Caki2 (cell line): Measurements from ENCODE around the gene MBD4. TPM values are rescaled to one million over a fixed set of nuclear protein-coding genes. Genes with fewer than 3 reads are reported as not detected.
A peak's percentile ranks its signal among the peaks of the same experiment; 100 is the strongest.

Experiments used
- DNase-seq: peaks from one replicate; pipeline ENCODE4 v3.0.0-alpha.2; 2015; ENCODE audit warnings: low read depth
- in situ Hi-C: cut with HindIII; loops from 2 replicates; pipeline ENCODE4 v1.10.0; 2016; ENCODE audit warnings: low sequenced_read_pairs, low pct_unique_long_range_greater_than_20kb, mixed read lengths
- total RNA-seq: library from RNA; depleted of rRNA; stranded (reverse); fragments of >200 nt; shearing (Covaris generic); gene quantifications from 2 replicates; pipeline ENCODE4 v1.2.3, GENCODE V29; 2014; ENCODE audit warnings: low replicate concordance

Gene MBD4
- total RNA-seq, 1 experiment from 2014 or later: 8.9 TPM

DNA sequence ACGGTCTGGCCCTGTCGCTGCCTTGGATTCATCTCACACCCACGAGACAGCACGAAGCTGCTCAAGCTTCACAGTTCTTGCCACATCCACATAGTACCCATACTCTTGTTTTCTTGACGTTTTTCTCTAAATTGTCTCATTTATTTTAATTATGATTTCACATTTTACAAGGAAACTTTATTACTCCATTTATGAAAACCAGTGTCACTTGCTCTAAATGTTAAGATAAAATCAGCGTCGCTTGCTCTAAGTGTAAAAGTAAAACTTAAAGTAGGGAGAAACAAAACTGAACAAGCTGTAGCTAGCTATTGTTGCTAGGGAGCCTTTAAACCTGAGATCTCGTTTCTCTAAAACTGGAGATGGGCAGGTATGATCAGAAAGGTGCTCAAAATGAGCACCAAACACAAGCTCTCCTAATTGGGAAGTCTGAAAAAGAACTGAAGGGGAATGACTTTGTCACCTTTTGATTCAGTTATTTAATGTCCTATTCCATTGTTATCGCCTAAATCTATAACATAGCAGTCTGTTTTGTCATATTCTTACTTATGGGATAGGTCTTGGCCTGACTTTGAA is 956 bp upstream of the MBD4 start:
- no peak for DNase-seq
- in situ Hi-C loops: no loop called here

DNA sequence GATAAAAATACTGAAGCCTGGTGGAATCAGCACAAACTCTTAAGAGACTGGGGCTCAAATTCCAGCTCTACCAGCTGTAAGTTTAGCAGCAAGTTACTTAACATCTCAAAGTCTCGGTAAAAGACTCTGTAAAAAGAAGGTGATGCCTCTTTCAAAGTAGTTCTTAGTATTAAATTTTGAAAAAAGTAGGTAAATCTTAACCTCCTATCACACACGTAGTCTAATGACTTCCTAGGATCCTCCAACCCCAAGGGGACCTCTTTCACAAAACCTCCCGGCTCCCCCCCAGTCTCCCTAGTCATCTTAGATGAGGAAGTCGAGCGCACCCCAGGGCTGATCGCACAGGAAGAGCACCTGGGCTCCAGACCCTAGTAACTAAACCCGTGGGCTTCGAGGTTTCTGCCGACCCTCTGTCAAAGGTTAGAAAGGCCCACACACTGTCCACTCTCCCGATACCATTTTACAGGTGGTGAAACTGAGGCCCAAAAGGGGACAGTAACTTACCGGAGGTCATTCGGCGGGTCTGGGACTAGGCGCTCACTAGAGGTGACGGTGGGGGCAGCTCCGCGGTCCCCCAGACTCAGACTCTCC is 427 bp downstream of the MBD4 start:
- DNase-seq: no peak
- in situ Hi-C loops: no loop called here

DNA sequence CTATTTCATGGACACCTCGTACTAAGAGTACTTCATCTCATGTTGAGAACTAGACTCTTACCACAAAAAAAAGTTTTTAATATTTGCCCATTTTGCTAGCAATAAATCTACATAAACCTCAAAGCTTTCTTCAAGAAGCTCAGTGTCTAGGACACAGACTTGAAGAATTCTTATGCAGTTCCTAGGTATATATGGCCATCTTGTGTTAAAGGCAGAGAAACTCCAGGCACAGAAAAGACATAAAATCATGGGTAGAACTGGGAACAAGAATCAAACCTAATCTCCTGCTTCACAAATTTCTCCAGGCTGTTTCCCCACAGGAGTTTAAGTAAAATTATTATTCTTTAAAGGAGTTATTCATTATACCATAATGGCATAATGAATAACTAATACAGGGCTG is 4.4 kb downstream of the MBD4 start:
- in situ Hi-C loops: no loop called here
- DNase-seq: no peak

DNA sequence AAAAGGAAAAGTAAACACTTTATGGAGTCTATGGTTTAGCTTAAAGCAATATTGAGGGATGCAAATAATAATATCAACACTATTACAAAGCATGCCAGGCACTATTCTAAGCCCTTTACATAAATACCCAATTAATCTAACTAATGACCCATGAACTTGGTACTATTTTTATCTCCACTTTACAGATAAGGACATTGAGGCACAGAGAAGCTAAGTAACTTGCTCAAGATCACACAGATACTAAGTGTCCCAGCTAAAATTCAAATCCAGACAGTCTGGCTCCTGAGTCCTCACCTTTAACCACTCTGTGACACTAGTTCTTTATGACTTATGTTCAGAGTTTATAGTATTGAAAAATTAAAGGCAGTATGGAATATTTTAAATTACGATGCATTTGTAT is 5.6 kb downstream of the MBD4 start:
- in situ Hi-C loops: no loop called here
- no peak for DNase-seq

DNA sequence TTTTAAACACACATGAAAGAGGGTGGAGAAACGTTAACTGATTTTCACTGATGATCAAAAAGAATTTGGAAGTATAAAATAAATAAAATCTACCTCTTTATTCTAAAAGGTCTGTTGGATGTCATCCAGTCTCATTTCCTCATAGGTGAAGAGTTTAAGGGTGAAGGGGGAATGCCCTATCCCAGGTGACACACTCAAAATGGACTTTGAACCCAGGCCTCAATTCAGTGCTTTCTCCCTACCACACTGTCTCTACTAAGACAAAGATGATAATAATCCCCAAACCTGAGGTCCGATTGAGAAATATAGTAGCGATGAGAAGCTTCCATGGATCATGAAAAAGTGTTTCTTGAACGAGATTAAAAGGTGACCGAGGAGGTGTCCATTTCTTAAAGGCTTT is 6.2 kb downstream of the MBD4 start:
- in situ Hi-C loops: no loop called here

DNA sequence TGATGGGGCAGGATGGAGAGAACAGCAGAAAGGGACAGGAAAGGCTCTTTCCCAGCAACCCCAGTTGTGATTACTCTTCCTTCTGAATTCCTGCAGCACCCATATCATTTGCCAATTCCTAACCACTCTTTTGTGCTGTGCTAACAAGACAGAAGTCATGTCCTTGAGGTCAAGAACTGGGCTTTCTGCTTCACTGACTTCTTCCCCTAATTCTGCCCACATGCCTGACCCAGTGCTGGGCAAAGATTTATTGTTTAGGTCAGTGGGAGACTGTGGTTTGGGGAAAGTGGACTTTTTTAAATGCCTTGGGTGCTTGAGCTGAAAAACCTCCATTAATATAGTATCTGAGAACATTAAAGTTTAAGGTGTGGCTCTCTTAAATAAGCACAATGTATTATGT is 7.1 kb downstream of the MBD4 start:
- peak; percentile 56 for DNase-seq

More for the DNA sequence above, 6.2 kb downstream of the MBD4 start:
- DNase-seq: no peak

DNA sequence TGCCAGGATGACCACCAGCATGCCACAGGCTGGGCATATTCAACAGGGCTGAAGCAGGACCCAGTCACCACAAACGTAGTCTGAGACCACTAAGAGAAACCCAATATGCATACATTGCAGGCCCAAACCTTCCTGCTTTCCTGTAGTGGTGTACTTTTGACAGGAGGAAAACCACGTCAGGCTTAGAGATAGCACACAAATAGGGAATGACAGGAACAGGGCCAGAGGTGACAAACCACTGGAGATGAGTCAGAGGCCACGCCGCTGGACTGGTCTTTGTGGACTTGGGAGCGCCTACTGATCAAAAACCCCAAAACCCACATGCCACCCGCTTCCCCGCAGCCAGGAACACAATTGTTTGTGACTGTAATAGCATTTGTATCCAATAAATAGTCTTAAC is 7.7 kb downstream of the MBD4 start:
- no peak for DNase-seq
- in situ Hi-C loops: no loop called here

More for the DNA sequence above, 7.1 kb downstream of the MBD4 start:
- in situ Hi-C loops: no loop called here

DNA sequence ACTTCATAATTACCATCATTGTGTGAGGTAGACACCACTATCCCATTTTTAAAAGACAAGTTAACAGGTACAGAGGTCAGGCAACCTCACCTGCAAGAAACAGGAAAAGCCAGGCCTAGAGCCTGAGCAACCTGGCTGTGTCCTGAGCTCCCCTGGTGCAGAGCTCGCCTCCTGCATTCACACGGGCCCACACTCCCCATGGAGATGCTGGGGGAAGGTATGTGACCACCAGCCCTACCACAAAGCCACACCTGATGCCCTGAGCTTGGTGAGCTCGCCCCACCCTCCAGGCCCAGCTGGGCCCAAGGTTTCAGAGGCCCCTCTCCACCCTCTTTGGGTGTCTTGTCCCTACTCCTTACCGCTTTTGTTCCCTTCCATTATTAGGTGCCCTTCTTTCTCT is 10.1 kb downstream of the MBD4 start:
- in situ Hi-C loops: no loop called here
- no peak for DNase-seq

DNA sequence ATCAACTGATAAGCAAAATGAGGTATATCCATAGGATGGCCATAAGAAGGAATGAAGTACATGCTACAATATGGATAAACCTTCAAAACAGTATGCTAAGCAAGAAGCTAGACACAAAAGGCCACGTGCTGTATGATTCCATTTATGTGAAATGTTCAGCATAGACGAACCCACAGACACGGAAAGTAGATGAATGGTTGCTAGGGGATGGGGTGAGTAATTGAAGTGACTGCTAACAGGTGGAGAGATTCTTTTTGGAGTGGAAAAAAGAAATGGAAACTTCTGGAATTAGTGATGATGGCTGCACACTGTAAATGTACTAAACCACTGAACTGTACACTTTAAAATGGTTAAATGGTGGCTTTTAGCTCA is 10.7 kb downstream of the MBD4 start:
- in situ Hi-C loops: no loop called here
- DNase-seq: no peak

DNA sequence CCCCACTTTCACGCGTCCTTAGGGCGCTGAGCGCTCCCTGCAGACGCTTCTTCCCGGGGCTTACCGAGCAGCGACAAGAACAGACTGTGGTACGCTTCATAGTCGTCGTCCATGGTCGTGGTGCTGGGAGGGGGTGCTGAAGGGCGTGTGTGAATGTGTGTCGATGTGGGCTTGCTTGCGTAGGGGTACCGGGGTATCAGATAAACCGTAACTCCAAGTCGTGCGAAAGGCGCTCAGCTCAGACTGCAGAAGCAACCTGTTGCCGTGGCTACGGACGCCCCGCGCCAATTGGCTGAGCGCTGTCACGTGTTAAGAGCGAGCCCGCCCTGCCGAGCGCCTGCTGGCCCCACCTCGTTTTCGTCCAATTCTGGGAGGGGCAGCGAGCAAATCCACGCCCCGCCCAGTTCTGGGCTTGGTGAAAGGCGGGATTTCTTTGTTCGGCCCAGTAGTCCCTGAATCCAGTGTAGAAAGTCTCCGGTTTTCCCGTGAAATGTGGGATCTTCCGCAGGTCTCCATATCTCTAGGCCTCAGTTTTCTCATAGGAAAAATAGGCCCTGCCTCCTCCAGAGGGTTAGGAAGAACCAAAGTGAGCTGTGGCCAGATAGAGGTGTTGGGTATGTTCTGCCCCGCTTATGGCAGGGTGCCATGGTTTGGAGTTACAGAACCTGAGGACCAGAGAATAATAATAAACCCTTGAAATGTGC is 11.2 kb downstream of the MBD4 start, which contains the start of gene EFCAB12:
TSS of gene EFCAB12 (minus strand) at position 261 of the 704 bp plus-strand sequence. CDS start at position 113, 148 bp downstream.
- peak; percentile 82 for DNase-seq
- in situ Hi-C loops: no loop called here

DNA sequence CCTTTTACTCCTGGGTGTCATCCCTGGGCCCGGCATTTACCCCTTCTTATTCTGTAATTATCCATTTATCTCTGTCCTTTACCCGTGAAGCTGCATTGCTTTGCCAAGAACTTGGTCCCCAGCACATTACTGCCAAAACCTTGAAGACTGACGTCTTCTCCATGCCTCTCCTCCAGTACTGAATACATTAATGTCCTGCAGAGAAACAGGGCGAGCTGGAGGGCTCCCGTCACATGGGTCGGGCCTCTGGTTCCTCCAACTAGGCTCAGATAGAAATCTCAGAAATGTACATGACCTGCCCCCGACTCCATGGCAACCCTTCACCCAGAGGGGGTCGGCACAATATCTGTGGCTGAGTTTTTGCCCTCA is 11.8 kb downstream of the MBD4 start:
- no peak for DNase-seq
- in situ Hi-C loops: no loop called here

DNA sequence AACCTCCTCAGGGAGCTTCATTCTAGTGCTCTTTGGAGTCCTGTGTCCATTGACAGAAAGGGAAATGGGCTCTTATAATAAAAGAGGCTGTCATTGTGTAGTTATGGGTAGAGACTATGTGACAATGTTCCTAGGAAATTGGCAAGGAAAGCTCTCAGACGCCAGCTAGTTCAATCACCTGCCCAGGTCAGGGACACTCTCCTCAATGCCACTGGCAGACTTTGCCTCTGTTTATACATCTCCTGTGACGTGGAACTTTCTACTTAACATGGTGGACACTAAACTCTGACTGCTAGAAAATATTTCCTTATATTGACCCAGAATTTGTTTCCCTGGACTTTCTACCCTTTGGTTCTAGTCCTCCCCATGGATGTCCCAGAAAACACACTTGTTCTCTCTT is 14.1 kb downstream of the MBD4 start:
- no peak for DNase-seq
- in situ Hi-C loops: no loop called here

DNA sequence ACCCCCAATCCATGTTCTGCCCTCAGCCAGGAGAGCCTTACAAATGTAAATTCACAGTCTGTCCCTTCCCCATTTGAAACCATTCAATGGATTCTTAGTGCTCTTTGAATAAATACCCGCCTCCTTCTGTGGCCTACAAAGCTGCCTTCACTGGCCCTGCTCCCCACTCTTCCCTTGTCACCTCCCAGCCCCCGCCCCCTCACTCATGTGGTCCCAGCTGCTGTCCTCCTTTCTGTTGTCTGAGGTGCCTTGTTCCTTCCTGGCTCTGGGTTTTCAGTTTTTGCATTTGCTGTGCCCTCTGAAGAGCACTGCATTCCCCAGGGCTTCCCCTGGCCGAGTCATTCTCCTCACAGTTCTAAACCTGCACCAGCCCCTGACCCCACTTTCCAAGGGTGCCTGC is 14.5 kb downstream of the MBD4 start:
- in situ Hi-C loops: no loop called here
- DNase-seq: no peak

DNA sequence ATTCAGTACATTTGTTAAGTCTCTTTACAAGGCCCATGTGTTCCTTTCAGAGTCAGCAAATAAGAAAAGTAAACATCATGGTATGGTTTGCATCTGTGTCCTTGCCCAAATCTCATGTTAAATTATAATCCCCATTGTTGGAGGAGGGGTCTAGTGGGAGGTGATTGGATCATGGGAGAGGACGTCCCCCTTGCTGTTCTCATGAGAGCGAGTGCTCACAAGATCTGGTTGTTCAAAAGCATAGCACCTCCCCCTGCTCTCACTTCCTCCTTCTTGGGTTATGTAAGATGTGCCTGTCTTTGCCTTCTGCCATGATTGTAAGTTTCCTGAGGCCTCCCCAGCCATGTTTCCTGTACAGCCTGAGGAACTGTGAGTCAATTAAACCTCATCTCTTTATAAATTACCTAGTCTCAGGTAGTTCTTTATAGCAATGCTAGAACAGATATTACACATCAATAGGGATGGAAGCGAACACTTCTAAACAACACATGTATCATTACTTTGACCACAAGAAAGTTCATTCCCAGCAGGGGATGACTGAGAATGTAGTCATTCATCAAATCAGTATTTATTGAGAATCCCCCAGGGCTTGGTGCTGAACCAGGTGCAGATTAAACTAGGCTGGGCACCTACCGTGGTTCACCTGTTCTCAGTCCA is 15.4 kb downstream of the MBD4 start:
- in situ Hi-C loops: no loop called here
- DNase-seq: no peak

DNA sequence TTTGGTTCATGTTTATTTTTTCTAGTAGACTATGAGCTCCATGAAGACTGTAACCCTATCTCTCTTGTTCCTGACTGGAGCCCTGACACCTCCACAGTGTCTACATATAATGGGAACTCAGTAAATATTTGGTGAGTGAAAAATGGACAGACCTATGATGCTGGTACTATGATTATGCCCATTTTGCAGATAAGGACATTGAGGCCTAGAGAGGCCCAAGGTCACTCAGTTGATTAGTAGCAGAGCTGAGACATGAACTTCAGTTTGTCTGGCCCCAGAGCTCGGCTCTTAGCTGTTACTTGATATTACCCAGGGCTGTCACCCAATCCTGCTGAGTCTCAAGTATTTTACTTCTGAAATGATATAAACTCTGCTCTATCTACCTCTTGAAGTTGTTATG is 16.9 kb downstream of the MBD4 start:
- no peak for DNase-seq
- in situ Hi-C loops: no loop called here

DNA sequence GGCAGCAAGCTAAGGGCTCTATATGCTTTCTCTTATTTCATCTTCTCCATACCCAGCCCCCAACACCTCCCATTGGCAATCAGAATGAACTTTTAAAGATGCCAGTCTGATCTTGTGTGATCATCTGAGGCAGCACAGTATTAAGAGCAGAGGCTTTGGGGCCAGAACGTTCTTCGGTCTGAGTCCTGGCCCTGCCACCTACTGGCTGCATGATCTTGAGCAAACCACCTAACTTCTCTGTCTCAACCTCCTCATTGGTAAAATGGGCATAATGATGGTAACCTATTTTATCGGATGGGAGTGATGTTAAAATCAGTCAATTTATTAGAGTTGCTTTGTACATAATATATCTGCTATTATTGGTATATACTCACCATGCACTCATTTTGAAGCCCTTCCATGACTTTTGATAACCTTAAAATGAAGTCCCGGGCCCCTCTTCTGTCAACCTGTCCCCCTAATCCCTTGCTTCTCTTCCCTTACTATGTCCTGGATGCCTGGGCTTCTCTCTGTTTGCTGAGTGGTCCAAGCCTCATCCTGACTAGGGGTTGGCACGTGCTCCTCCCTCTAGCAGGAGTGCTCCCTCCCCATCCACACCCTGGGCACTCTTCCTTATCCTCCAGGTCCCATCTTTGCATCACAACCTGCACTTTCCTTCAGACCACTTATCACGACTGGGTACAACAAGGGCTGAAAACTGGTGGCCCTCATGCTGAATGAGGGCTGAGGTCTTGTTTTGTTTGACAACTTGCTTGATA is 17.6 kb downstream of the MBD4 start:
- in situ Hi-C loops: no loop called here

DNA sequence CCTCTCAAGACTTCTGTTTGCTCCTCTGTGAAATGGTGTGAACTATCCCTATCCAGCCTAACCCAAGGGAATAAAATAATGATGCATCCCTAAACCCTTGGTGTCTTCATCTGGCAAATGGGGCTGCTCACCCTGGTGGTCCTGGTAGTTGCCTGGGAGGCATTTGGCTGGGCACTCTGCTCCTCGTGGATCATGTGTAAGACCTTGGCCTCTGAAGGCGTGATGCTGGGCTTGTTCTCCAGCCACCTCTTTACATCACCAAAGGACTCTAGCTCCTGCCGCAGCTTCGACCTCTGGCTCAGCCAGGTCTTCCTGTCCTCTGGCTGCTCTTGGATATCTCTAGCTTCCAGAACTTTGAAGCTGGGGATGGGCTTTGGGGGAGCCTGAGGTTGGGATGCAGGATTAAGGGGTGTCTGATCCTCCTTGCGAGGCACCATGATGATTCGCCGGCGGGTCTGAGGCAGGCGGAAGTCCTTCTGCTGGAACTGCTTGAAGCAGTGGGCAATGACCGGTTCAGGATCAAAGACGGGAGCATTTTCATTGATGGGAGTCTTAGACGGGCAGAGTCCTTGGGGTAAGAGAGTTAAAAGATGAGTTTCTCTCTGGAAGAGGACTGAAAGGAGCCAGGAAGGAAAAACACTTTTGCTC is 18.4 kb downstream of the MBD4 start:
- in situ Hi-C loops: no loop called here
- DNase-seq: no peak

More for the DNA sequence above, 17.6 kb downstream of the MBD4 start:
- DNase-seq: no peak

DNA sequence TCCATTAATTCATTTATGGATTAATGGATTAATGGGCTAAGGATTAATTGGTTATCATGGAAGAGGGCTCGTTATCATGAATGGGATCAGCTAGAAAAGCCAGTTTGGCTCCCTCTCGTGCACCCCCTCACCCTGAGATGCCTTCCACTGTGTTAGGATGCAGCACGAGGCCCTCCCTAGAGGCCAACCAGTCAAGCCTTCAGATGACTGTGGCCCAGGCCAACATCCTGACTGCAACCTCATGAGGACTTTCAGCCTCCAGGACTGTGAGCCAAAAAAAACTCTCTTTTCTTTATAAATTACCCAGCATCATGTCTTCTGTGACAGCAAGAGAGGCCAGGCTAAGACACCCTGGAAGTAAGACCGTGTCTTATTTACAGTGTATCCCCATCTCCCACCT is 20.3 kb downstream of the MBD4 start:
- no peak for DNase-seq
- in situ Hi-C loops: no loop called here
